ENCODE measurements around the gene CEP41.

CEP41 gene

GRCh38 chr7:130394421-130395195, 46.2 kb downstream of the CEP41 start (continued):
- TF ChIP-seq CREB5 (CRISPR knock-in tag; IDR thresholded peaks at IDR 0.05; ENCODE audit: low read depth) (no peak), ISL1 (CRISPR knock-in tag; IDR thresholded peaks at IDR 0.05) (no peak), PPARA (CRISPR knock-in tag; IDR thresholded peaks at IDR 0.05; ENCODE audit: borderline replicate concordance) (no peak), SNAI2 (CRISPR knock-in tag; IDR thresholded peaks at IDR 0.05) (no peak), OSR1 (CRISPR knock-in tag; IDR thresholded peaks at IDR 0.05) (no peak), ARNTL (CRISPR knock-in tag; IDR thresholded peaks at IDR 0.05; ENCODE audit: borderline replicate concordance, low read depth) (no peak), ZC3H10 (CRISPR knock-in tag; IDR thresholded peaks at IDR 0.05) (no peak), CSRNP3 (CRISPR knock-in tag; IDR thresholded peaks at IDR 0.05) (no peak), RARB (CRISPR knock-in tag; IDR thresholded peaks at IDR 0.05) (no peak), ZNF565 (CRISPR knock-in tag; conservative IDR thresholded peaks at IDR 0.05; ENCODE audit: low read depth) (no peak), GLIS3 (CRISPR knock-in tag; IDR thresholded peaks at IDR 0.05) (no peak), BACH2 (CRISPR knock-in tag; IDR thresholded peaks at IDR 0.05; ENCODE audit: borderline replicate concordance) (no peak), CSDC2 (CRISPR knock-in tag; IDR thresholded peaks at IDR 0.05) (no peak)

GRCh38 chr7:130393841-130394411, 46.9 kb downstream of the CEP41 start:
- no peak for ATAC-seq
- TF ChIP-seq TCF4 (CRISPR knock-in tag; IDR thresholded peaks at IDR 0.05; ENCODE audit: borderline replicate concordance): no peak
- no peak for TF ChIP-seq ESRRG (CRISPR knock-in tag; IDR thresholded peaks at IDR 0.05)
- no peak for TF ChIP-seq SNAI2 (CRISPR knock-in tag; IDR thresholded peaks at IDR 0.05)
- no peak for TF ChIP-seq ZC3H10 (CRISPR knock-in tag; IDR thresholded peaks at IDR 0.05)
- TF ChIP-seq ZNF8 (CRISPR knock-in tag; IDR thresholded peaks at IDR 0.05): no peak

GRCh38 chr7:130393101-130393561, 47.7 kb downstream of the CEP41 start:
- TF ChIP-seq ZNF8 (CRISPR knock-in tag; IDR thresholded peaks at IDR 0.05) (no peak), PATZ1 (CRISPR knock-in tag; IDR thresholded peaks at IDR 0.05; ENCODE audit: borderline replicate concordance) (no peak), TSHZ2 (CRISPR knock-in tag; IDR thresholded peaks at IDR 0.05) (no peak), OSR1 (CRISPR knock-in tag; IDR thresholded peaks at IDR 0.05) (no peak), TOX (CRISPR knock-in tag; IDR thresholded peaks at IDR 0.05; ENCODE audit: borderline replicate concordance) (no peak), POU6F1 (CRISPR knock-in tag; IDR thresholded peaks at IDR 0.05; ENCODE audit: borderline replicate concordance, low read depth) (no peak), PPARA (CRISPR knock-in tag; IDR thresholded peaks at IDR 0.05; ENCODE audit: borderline replicate concordance) (no peak), TCF4 (CRISPR knock-in tag; IDR thresholded peaks at IDR 0.05; ENCODE audit: borderline replicate concordance) (no peak)

More at GRCh38 chr7:130393101-130393561, 47.7 kb downstream of the CEP41 start:
- ATAC-seq: no peak

Measured in SK-N-SH treated with all-trans-retinoic acid at 6 μM for 48 hours (cell line).